Activated T-cell treated with anti-CD3 and anti-CD28 coated beads, Interleukin-2, amount 50 U/mL, for 1 hour (primary cell): Measurements from ENCODE around the gene TOPBP1.

Experiments
- DNase-seq: peaks from one replicate; pipeline ENCODE4 v3.0.0-alpha.2; 2020

Gene TOPBP1

GRCh38 chr3:133606342-133606741 lies 55.4 kb downstream of the TOPBP1 start:
- no peak for DNase-seq

- DNase-seq, result no peak
These were observed 61.1 kb downstream of the TOPBP1 start for GRCh38 chr3:133600572-133601081.

GRCh38 chr3:133599280-133599679 lies 62.5 kb downstream of the TOPBP1 start:
- no peak for DNase-seq

GRCh38 chr3:133598405-133598804 lies 63.3 kb downstream of the TOPBP1 start:
- no peak for DNase-seq

GRCh38 chr3:133595341-133595740 lies 66.4 kb downstream of the TOPBP1 start:
- no peak for DNase-seq

- DNase-seq, result no peak
These were observed 68.5 kb downstream of the TOPBP1 start for GRCh38 chr3:133593243-133593642.

- no peak for DNase-seq
These were observed 68.9 kb downstream of the TOPBP1 start for GRCh38 chr3:133592843-133593242.

- no peak for DNase-seq
These were observed 70.4 kb downstream of the TOPBP1 start for GRCh38 chr3:133591271-133591742.

- no peak for DNase-seq
These were observed 72.2 kb downstream of the TOPBP1 start for GRCh38 chr3:133589503-133589902.

GRCh38 chr3:133588784-133589465 lies 72.8 kb downstream of the TOPBP1 start:
- no peak for DNase-seq

GRCh38 chr3:133588035-133588434 lies 73.7 kb downstream of the TOPBP1 start:
- DNase-seq, result no peak

GRCh38 chr3:133583396-133583795 lies 78.3 kb downstream of the TOPBP1 start:
- DNase-seq, result no peak

GRCh38 chr3:133578548-133579191 lies 83.1 kb downstream of the TOPBP1 start:
- DNase-seq, result no peak

- DNase-seq, result no peak
These were observed 85.6 kb downstream of the TOPBP1 start for GRCh38 chr3:133576169-133576568.

GRCh38 chr3:133575086-133575485 lies 86.7 kb downstream of the TOPBP1 start:
- DNase-seq, result no peak

GRCh38 chr3:133574260-133574881 lies 87.4 kb downstream of the TOPBP1 start:
- DNase-seq, result peak; percentile 80

- no peak for DNase-seq
These were observed 88.0 kb downstream of the TOPBP1 start, which contains the start of gene CDV3 for GRCh38 chr3:133573629-133574194. Gene CDV3, plus strand, starts transcription at chr3:133573686. Its CDS starts 359 bp downstream, at chr3:133574045.

GRCh38 chr3:133573054-133573628 lies 88.6 kb downstream of the TOPBP1 start:
- DNase-seq, result peak; percentile 100

GRCh38 chr3:133572158-133573053 lies 89.3 kb downstream of the TOPBP1 start:
- peak; percentile 20 for DNase-seq

GRCh38 chr3:133570937-133571320 lies 90.8 kb downstream of the TOPBP1 start:
- no peak for DNase-seq

GRCh38 chr3:133570139-133570936 lies 91.4 kb downstream of the TOPBP1 start:
- no peak for DNase-seq
